GM04503 (cell line): ENCODE data around the gene GADD45B.
"Not testable (repeated sequence)": the region's sequence is repeated elsewhere in the genome, so short reads cannot be mapped to it uniquely, and the experiment has no call there.

Experiments used
- DNase-seq: peaks from one replicate; pipeline ENCODE4 v3.0.0-alpha.2; 2012; ENCODE audit warnings: low read depth

The GADD45B gene

GRCh38 chr19:2444251-2445002 is 31.5 kb upstream of the GADD45B start:
- DNase-seq, result no peak

- no peak for DNase-seq
These were observed 29.5 kb upstream of the GADD45B start for GRCh38 chr19:2446381-2446780.

GRCh38 chr19:2449019-2449418 is 26.9 kb upstream of the GADD45B start:
- no peak for DNase-seq

GRCh38 chr19:2451138-2451537 is 24.8 kb upstream of the GADD45B start:
- DNase-seq, result no peak

GRCh38 chr19:2451741-2452140 is 24.2 kb upstream of the GADD45B start:
- DNase-seq, result no peak

- no peak for DNase-seq
These were observed 22.4 kb upstream of the GADD45B start for GRCh38 chr19:2453431-2454025.

GRCh38 chr19:2454199-2454961 is 21.5 kb upstream of the GADD45B start:
- no peak for DNase-seq

GRCh38 chr19:2454962-2455850 is 20.7 kb upstream of the GADD45B start:
- no peak for DNase-seq

- no peak for DNase-seq
These were observed 19.9 kb upstream of the GADD45B start for GRCh38 chr19:2455851-2456570.

- no peak for DNase-seq
These were observed 18.4 kb upstream of the GADD45B start for GRCh38 chr19:2457394-2458037.

GRCh38 chr19:2458054-2458453 is 17.9 kb upstream of the GADD45B start:
- no peak for DNase-seq

- DNase-seq, result not testable (repeated sequence)
These were observed 17.2 kb upstream of the GADD45B start for GRCh38 chr19:2458776-2459175.

- DNase-seq, result no peak
These were observed 15.7 kb upstream of the GADD45B start for GRCh38 chr19:2460245-2460644.

- no peak for DNase-seq
These were observed 13.9 kb upstream of the GADD45B start for GRCh38 chr19:2461751-2462634.

- DNase-seq, result peak; percentile 94
These were observed 13.1 kb upstream of the GADD45B start for GRCh38 chr19:2462635-2463421.

GRCh38 chr19:2463694-2464093 is 12.2 kb upstream of the GADD45B start:
- not testable (repeated sequence) for DNase-seq

GRCh38 chr19:2464389-2464788 is 11.5 kb upstream of the GADD45B start:
- no peak for DNase-seq

- no peak for DNase-seq
These were observed 7.3 kb upstream of the GADD45B start for GRCh38 chr19:2468596-2468995.
